Raji (cell line): Measurements from ENCODE around the gene CHPF2.

Experiments used
- POLR2A ChIP-seq: IDR thresholded peaks from 2 replicates; pipeline ENCODE4 v1.6.1; 2011; ENCODE audit warnings: low read depth, low read length, control low read depth; ENCODE audit not compliant: insufficient read depth

Gene CHPF2

GRCh38 chr7:151223728-151224127 is 8.6 kb upstream of the CHPF2 start:
- TF ChIP-seq POLR2A, result no peak

- TF ChIP-seq POLR2A, result no peak
Observed at GRCh38 chr7:151225948-151226510, 6.3 kb upstream of the CHPF2 start.

GRCh38 chr7:151226560-151226874 is 5.8 kb upstream of the CHPF2 start:
- TF ChIP-seq POLR2A, result no peak

- TF ChIP-seq POLR2A, result peak; percentile 77
Observed at GRCh38 chr7:151226875-151227782, 5.2 kb upstream of the CHPF2 start, which contains the start of gene ABCF2. Gene ABCF2 (minus strand): TSS chr7:151227205. CDS start chr7:151226458, 747 bp downstream.

GRCh38 chr7:151228024-151228866 is 4.0 kb upstream of the CHPF2 start:
- no peak for TF ChIP-seq POLR2A

- TF ChIP-seq POLR2A, result no peak
Observed at GRCh38 chr7:151229249-151229648, 3.0 kb upstream of the CHPF2 start.

- TF ChIP-seq POLR2A, result no peak
Observed at GRCh38 chr7:151231080-151231479, 1.2 kb upstream of the CHPF2 start.

- TF ChIP-seq POLR2A, result no peak
Observed at GRCh38 chr7:151232917-151233701, 826 bp downstream of the CHPF2 start.

GRCh38 chr7:151233804-151234203 is 1.5 kb downstream of the CHPF2 start:
- no peak for TF ChIP-seq POLR2A

- TF ChIP-seq POLR2A, result no peak
Observed at GRCh38 chr7:151235091-151235787, 3.0 kb downstream of the CHPF2 start.

- TF ChIP-seq POLR2A, result no peak
Observed at GRCh38 chr7:151236406-151236805, 4.1 kb downstream of the CHPF2 start.

- TF ChIP-seq POLR2A, result no peak
Observed at GRCh38 chr7:151237244-151238189, 5.2 kb downstream of the CHPF2 start.

- TF ChIP-seq POLR2A, result no peak
Observed at GRCh38 chr7:151238190-151238810, 6.0 kb downstream of the CHPF2 start.
